A673 (cell line): Measurements from ENCODE around the gene S100A9. TPM values are rescaled to one million over a fixed set of nuclear protein-coding genes. Genes with fewer than 3 reads are reported as not detected.

ENCODE experiments used
- BruUV-seq: library from RNA; stranded (reverse); fragments of 400-500 nt; replicated peaks from 2 replicates; lab custom pipeline; 2021; lab: Mats Ljungman, UMichigan
- CTCF ChIA-PET: fragments of 300-600 bp; sonication (Branson Sonifier 250); formaldehyde crosslinking; loops from one replicate; lab custom pipeline; 2022; ENCODE audit warnings: antibody characterized with exemption; lab: Charles Lee
- POLR2A ChIA-PET: fragments of 300-600 bp; sonication (Branson Sonifier 250); formaldehyde crosslinking; loops from one replicate; lab custom pipeline; 2022; ENCODE audit warnings: antibody characterized with exemption; ENCODE audit not compliant: low non-redundant PET; lab: Charles Lee
- DNase-seq: peaks from one replicate; pipeline ENCODE4 v3.0.0-alpha.2; 2015; ENCODE audit warnings: low spot score
- H3K27ac ChIP-seq: fragments of 200-600 bp; sonication (generic); 2 replicates; pipeline ENCODE4 v1.5.1; 2016; ENCODE audit warnings: mixed run types, low read depth, mild to moderate bottlenecking, mixed read lengths, antibody characterized with exemption, low read length; ENCODE audit not compliant: poor library complexity, severe bottlenecking
- H3K27me3 ChIP-seq: fragments of 200-600 bp; sonication (generic); replicated peaks from 2 replicates; pipeline ENCODE4 v1.6.1; 2017; ENCODE audit warnings: mixed run types, low read depth, mild to moderate bottlenecking, mixed read lengths, antibody characterized with exemption, low read length; ENCODE audit not compliant: insufficient read depth, poor library complexity
- H3K36me3 ChIP-seq: fragments of 200-600 bp; sonication (generic); 2 replicates; pipeline ENCODE4 v1.6.1; 2016; ENCODE audit warnings: mixed run types, mild to moderate bottlenecking, mixed read lengths, antibody characterized with exemption, low read length; ENCODE audit not compliant: insufficient read depth, poor library complexity, severe bottlenecking
- H3K4me1 ChIP-seq: fragments of 200-600 bp; sonication (generic); 2 replicates; pipeline ENCODE4 v1.6.1; 2017; ENCODE audit warnings: mixed run types, mild to moderate bottlenecking, mixed read lengths, antibody characterized with exemption, low read length; ENCODE audit not compliant: insufficient read depth, poor library complexity, severe bottlenecking
- H3K4me3 ChIP-seq: fragments of 200-600 bp; sonication (generic); 2 replicates; pipeline ENCODE4 v1.5.1; 2016; ENCODE audit warnings: low read depth, mixed run types, mild to moderate bottlenecking, mixed read lengths, low read length; ENCODE audit not compliant: poor library complexity, severe bottlenecking
- H3K9me3 ChIP-seq: fragments of 200-600 bp; sonication (generic); 2 replicates; pipeline ENCODE4 v1.6.1; 2016; ENCODE audit warnings: mixed run types, low read depth, mild to moderate bottlenecking, mixed read lengths, antibody characterized with exemption, low read length; ENCODE audit not compliant: poor library complexity, severe bottlenecking
- CTCF ChIP-seq: fragments of 300-800, 200-600 bp; sonication (generic); conservative IDR thresholded peaks from 2 replicates; pipeline ENCODE4 v1.5.1; 2017; ENCODE audit warnings: low read depth, mild to moderate bottlenecking, antibody characterized with exemption, low read length, moderate library complexity, mixed read lengths
- EZH2 ChIP-seq: fragments of 200-600 bp; sonication (generic); IDR thresholded peaks from 2 replicates; pipeline ENCODE4 v1.6.1; 2017; ENCODE audit warnings: borderline replicate concordance, low read depth, mild to moderate bottlenecking, mixed read lengths, antibody characterized with exemption, low read length; ENCODE audit not compliant: poor library complexity, severe bottlenecking
- intact Hi-C: fragments of 100-400 bp; cut with micrococcal nuclease; formaldehyde crosslinking; loops from one replicate; pipeline ENCODE4 v1.10.0; 2022; ENCODE audit not compliant: unreplicated experiment
- total RNA-seq: library from RNA; stranded (reverse); gene quantifications from 2 replicates; pipeline ENCODE4 v1.2.3, GENCODE V29; 2021

S100A9 gene
- total RNA-seq, 1 experiment from 2014 or later = not detected

- DNase-seq = no peak
- TF ChIP-seq EZH2 = no peak
- TF ChIP-seq CTCF = no peak
- intact Hi-C loops = no loop called here
- H3K4me3 ChIP-seq = no peak overlapping the region
- no peaks in the 10 kb centered on the region for H3K4me1 ChIP-seq
- no peaks in the 10 kb centered on the region for H3K36me3 ChIP-seq
- BruUV-seq = no TSS peak
- CTCF ChIA-PET = no interaction called here
- no peak overlapping the region for H3K27ac ChIP-seq
- H3K9me3 ChIP-seq = no peaks in the 10 kb centered on the region
- H3K27me3 ChIP-seq = peaks cover 44% of the 10 kb centered on the region
- POLR2A ChIA-PET = no interaction called here
Observed at GRCh38 chr1:153361480-153362109, 3.9 kb downstream of the S100A9 start.

GRCh38 chr1:153362187-153362775 is 4.6 kb downstream of the S100A9 start:
- Histone ChIP-seq H3K36me3 (no peaks in the 10 kb centered on the region), H3K27me3 (peaks cover 43% of the 10 kb centered on the region), H3K4me1 (no peaks in the 10 kb centered on the region), H3K9me3 (no peaks in the 10 kb centered on the region), H3K27ac (no peak overlapping the region), H3K4me3 (no peak overlapping the region)
- TF ChIP-seq CTCF (no peak), EZH2 (no peak)
- CTCF ChIA-PET = no interaction called here
- no TSS peak for BruUV-seq
- POLR2A ChIA-PET = no interaction called here
- no peak for DNase-seq
- intact Hi-C loops = no loop called here

- intact Hi-C loops = no loop called here
- DNase-seq = no peak
- no TSS peak for BruUV-seq
- Histone ChIP-seq H3K27ac (no peak overlapping the region), H3K9me3 (no peaks in the 10 kb centered on the region), H3K4me1 (no peaks in the 10 kb centered on the region), H3K36me3 (no peaks in the 10 kb centered on the region), H3K4me3 (no peak overlapping the region), H3K27me3 (peaks cover 40% of the 10 kb centered on the region)
- CTCF ChIA-PET = no interaction called here
- no peak for TF ChIP-seq EZH2
- no peak for TF ChIP-seq CTCF
- POLR2A ChIA-PET = no interaction called here
Observed at GRCh38 chr1:153363641-153364040, 6.0 kb downstream of the S100A9 start.
